Endodermal cell (in vitro differentiated cells): ENCODE measurements around the gene PALLD. TPM values are rescaled to one million over a fixed set of nuclear protein-coding genes. Genes with fewer than 3 reads are reported as not detected.

Experiments
- DNase-seq: peaks from one replicate; pipeline ENCODE4 v3.0.0-alpha.2; 2017
- H3K27ac ChIP-seq: 2 replicates; pipeline ENCODE4 v1.5.1; 2013; ENCODE audit warnings: mild to moderate bottlenecking, low read depth, low read length, moderate library complexity
- H3K27me3 ChIP-seq: 2 replicates; pipeline ENCODE4 v1.6.1; 2013; ENCODE audit warnings: mild to moderate bottlenecking, low read length, moderate library complexity; ENCODE audit not compliant: insufficient read depth, control insufficient read depth, poor library complexity, severe bottlenecking
- H3K36me3 ChIP-seq: 2 replicates; pipeline ENCODE4 v1.7.0; 2013; ENCODE audit warnings: mild to moderate bottlenecking, low read length, moderate library complexity; ENCODE audit not compliant: control insufficient read depth, insufficient read depth
- H3K4me1 ChIP-seq: one replicate; pipeline ENCODE4 v1.7.0; 2013; ENCODE audit warnings: low read length; ENCODE audit not compliant: control insufficient read depth, insufficient read depth
- H3K4me3 ChIP-seq: 2 replicates; pipeline ENCODE4 v1.5.1; 2013; ENCODE audit warnings: mild to moderate bottlenecking, low read length, moderate library complexity
- H3K9ac ChIP-seq: 2 replicates; pipeline ENCODE4 v1.6.1; 2013; ENCODE audit warnings: mild to moderate bottlenecking, low read length, moderate library complexity; ENCODE audit not compliant: poor library complexity, severe bottlenecking; ENCODE audit errors: extremely low read depth
- H3K9me3 ChIP-seq: 2 replicates; pipeline ENCODE4 v1.6.1; 2013; ENCODE audit warnings: mild to moderate bottlenecking, low read length, moderate library complexity; ENCODE audit not compliant: control insufficient read depth
- H3K27ac Mint-ChIP-seq: 2 replicates; pipeline ENCODE4 v1.8.0; 2020; ENCODE audit warnings: mixed read lengths
- H3K27me3 Mint-ChIP-seq: 2 replicates; pipeline ENCODE4 v1.8.0; 2021; ENCODE audit warnings: mild to moderate bottlenecking, mixed read lengths; ENCODE audit not compliant: insufficient read depth
- H3K36me3 Mint-ChIP-seq: 2 replicates; pipeline ENCODE4 v1.8.0; 2020; ENCODE audit warnings: low read depth, mixed read lengths
- H3K4me1 Mint-ChIP-seq: 2 replicates; pipeline ENCODE4 v1.8.0; 2020; ENCODE audit warnings: mixed read lengths
- H3K4me3 Mint-ChIP-seq: 2 replicates; pipeline ENCODE4 v1.8.0; 2020; ENCODE audit warnings: mild to moderate bottlenecking, moderate library complexity, mixed read lengths
- H3K9me3 Mint-ChIP-seq: 2 replicates; pipeline ENCODE4 v1.8.0; 2020; ENCODE audit warnings: mild to moderate bottlenecking, mixed read lengths
- WGBS, 2 experiments: methylation state at CpG; one replicate each; pipeline versions ENCODE4 v1.1.5 to v1.1.7; 2013; ENCODE audit warnings: missing lambda C conversion rate in 2 of 2, mixed read lengths in 1 of 2; ENCODE audit not compliant: insufficient coverage in 1 of 2, insufficient read length in 1 of 2; 5-methylcytosine and 5-hydroxymethylcytosine counted together
- total RNA-seq, 2 donors: library from RNA; stranded (reverse); fragmentation: NEBNext Ultra II Directional in 1 of 2; extraction: Animal tissue kit (Norgen Biotek cat#: 25700) in 1 of 2; gene quantifications; 2 replicates in 1 of 2; 3 replicates in 1 of 2; pipeline ENCODE4 v1.2.1, GENCODE V29; 2021
- TF ChIP-seq, protein P1 (sequence below): fragments of 200-600 bp; sonication (generic); conservative IDR thresholded peaks from 2 replicates; pipeline ENCODE4 v1.5.0; 2021; ENCODE audit warnings: antibody characterized with exemption, mild to moderate bottlenecking

Gene PALLD
- total RNA-seq, 2 donors from 2014 or later = 51.8 to 86.7 TPM

GRCh38 chr4:168643796-168644159, 146.9 kb downstream of the PALLD start:
- Histone ChIP-seq H3K4me1 (no peaks in the 10 kb centered on the region), H3K27ac (no peak overlapping the region), H3K27me3 (no peaks in the 10 kb centered on the region), H3K36me3 (no peaks in the 10 kb centered on the region), H3K9ac (no peak overlapping the region), H3K9me3 (no peaks in the 10 kb centered on the region), H3K4me3 (no peak overlapping the region)
- H3K9me3 Mint-ChIP-seq = no peaks in the 10 kb centered on the region
- no peak for DNase-seq
- H3K4me3 Mint-ChIP-seq = no peak overlapping the region
- TF ChIP-seq, protein P1, sequence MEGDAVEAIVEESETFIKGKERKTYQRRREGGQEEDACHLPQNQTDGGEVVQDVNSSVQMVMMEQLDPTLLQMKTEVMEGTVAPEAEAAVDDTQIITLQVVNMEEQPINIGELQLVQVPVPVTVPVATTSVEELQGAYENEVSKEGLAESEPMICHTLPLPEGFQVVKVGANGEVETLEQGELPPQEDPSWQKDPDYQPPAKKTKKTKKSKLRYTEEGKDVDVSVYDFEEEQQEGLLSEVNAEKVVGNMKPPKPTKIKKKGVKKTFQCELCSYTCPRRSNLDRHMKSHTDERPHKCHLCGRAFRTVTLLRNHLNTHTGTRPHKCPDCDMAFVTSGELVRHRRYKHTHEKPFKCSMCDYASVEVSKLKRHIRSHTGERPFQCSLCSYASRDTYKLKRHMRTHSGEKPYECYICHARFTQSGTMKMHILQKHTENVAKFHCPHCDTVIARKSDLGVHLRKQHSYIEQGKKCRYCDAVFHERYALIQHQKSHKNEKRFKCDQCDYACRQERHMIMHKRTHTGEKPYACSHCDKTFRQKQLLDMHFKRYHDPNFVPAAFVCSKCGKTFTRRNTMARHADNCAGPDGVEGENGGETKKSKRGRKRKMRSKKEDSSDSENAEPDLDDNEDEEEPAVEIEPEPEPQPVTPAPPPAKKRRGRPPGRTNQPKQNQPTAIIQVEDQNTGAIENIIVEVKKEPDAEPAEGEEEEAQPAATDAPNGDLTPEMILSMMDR = no peak
- H3K36me3 Mint-ChIP-seq = no peaks in the 10 kb centered on the region
- H3K27me3 Mint-ChIP-seq = no peaks in the 10 kb centered on the region
- no peak overlapping the region for H3K27ac Mint-ChIP-seq
- 88 to 97% methylated on average over 2 to 3 of the region's 3 CpGs for WGBS, 2 experiments
- peaks cover 11% of the 10 kb centered on the region for H3K4me1 Mint-ChIP-seq

GRCh38 chr4:168646001-168646768, 149.3 kb downstream of the PALLD start:
- H3K36me3 Mint-ChIP-seq = no peaks in the 10 kb centered on the region
- H3K4me1 Mint-ChIP-seq = peaks cover 13% of the 10 kb centered on the region
- H3K9me3 Mint-ChIP-seq = no peaks in the 10 kb centered on the region
- H3K9ac ChIP-seq = no peak overlapping the region
- no peaks in the 10 kb centered on the region for H3K27me3 Mint-ChIP-seq
- no peak for DNase-seq
- no peak overlapping the region for H3K27ac ChIP-seq
- no peak overlapping the region for H3K4me3 Mint-ChIP-seq
- no peaks in the 10 kb centered on the region for H3K27me3 ChIP-seq
- TF ChIP-seq, protein P1 = peak; percentile 42
- H3K4me3 ChIP-seq = no peak overlapping the region
- H3K27ac Mint-ChIP-seq = no peak overlapping the region
- no peaks in the 10 kb centered on the region for H3K9me3 ChIP-seq
- no peaks in the 10 kb centered on the region for H3K4me1 ChIP-seq
- WGBS, 2 experiments = 86 to 93% methylated on average over 3 to 7 of the region's 7 CpGs
- H3K36me3 ChIP-seq = no peaks in the 10 kb centered on the region

- Histone ChIP-seq H3K27ac (no peak overlapping the region), H3K4me3 (no peak overlapping the region), H3K36me3 (no peaks in the 10 kb centered on the region), H3K27me3 (no peaks in the 10 kb centered on the region), H3K9ac (no peak overlapping the region), H3K9me3 (no peaks in the 10 kb centered on the region), H3K4me1 (no peaks in the 10 kb centered on the region)
- DNase-seq = no peak
- TF ChIP-seq, protein P1 = no peak
- H3K9me3 Mint-ChIP-seq = no peaks in the 10 kb centered on the region
- 82 to 90% methylated on average over 5 to 7 of the region's 8 CpGs for WGBS, 2 experiments
- H3K4me3 Mint-ChIP-seq = no peak overlapping the region
- H3K4me1 Mint-ChIP-seq = peaks cover 13% of the 10 kb centered on the region
- no peaks in the 10 kb centered on the region for H3K27me3 Mint-ChIP-seq
- no peak overlapping the region for H3K27ac Mint-ChIP-seq
- H3K36me3 Mint-ChIP-seq = no peaks in the 10 kb centered on the region
These were observed 151.0 kb downstream of the PALLD start for GRCh38 chr4:168647646-168648375.
